Stimulated activated naive CD8-positive, alpha-beta T cell treated with anti-CD3 and anti-CD28 coated beads, Interleukin-15, amount 100 ng/mL, for 72 hours (primary cell): Measurements from ENCODE around the gene RNASET2.
A peak's percentile ranks its signal among the peaks of the same experiment; 100 is the strongest.

Experiments
- ATAC-seq: fragments of 150-1000 bp; cut with Tn5 transposase; 2 replicates; pipeline ENCODE4 v1.10.0; 2021; ENCODE audit warnings: mild to moderate bottlenecking, moderate library complexity
- DNase-seq, 2 donors: peaks; one replicate each; pipeline ENCODE4 v3.0.0; 2021 to 2022
- H3K27ac Mint-ChIP-seq, 2 donors: one replicate each; pipeline ENCODE4 v1.8.0; 2022; ENCODE audit warnings: mild to moderate bottlenecking in 2 of 2, mixed read lengths in 2 of 2, moderate library complexity in 2 of 2
- H3K27me3 Mint-ChIP-seq: one replicate; pipeline ENCODE4 v1.8.0; 2022; ENCODE audit warnings: mixed read lengths
- H3K4me1 Mint-ChIP-seq: one replicate; pipeline ENCODE4 v1.8.0; 2022; ENCODE audit warnings: mild to moderate bottlenecking, mixed read lengths
- H3K4me3 Mint-ChIP-seq, 2 donors: one replicate each; pipeline ENCODE4 v1.8.0; 2022; ENCODE audit warnings: mild to moderate bottlenecking in 2 of 2, mixed read lengths in 2 of 2, moderate library complexity in 1 of 2
- H3K9me3 Mint-ChIP-seq, 2 donors: one replicate each; pipeline ENCODE4 v1.8.0; 2022; ENCODE audit warnings: mixed read lengths in 2 of 2

Gene RNASET2

DNA sequence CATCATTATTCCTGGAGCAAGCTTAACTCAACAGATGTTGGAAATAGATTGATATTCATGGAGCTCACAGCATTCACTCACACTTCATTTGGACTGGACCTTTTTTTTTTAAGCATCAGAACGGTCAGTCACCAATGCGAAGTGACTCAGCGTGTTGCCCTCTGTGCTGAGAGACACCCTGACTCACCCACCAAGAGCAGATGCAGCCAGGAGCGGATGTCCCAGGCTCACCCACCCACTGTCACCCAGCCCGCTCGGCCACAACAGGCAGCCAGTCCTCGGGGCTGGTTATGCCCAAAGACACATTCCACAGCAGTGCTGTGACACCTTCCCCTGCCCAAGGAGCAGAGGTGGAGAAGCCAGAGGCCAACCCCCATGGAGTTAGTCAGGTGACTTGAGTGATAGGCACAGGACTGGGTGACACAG is 15.7 kb downstream of the RNASET2 start:
- H3K27ac Mint-ChIP-seq = peak overlapping the region in 1 of 2 donors; percentile 19
- H3K27me3 Mint-ChIP-seq = no peaks in the 10 kb centered on the region
- DNase-seq (no peak), ATAC-seq (no peak)
- no peak overlapping the region for H3K4me3 Mint-ChIP-seq
- peaks cover 25% of the 10 kb centered on the region for H3K4me1 Mint-ChIP-seq
- no peaks in the 10 kb centered on the region for H3K9me3 Mint-ChIP-seq

DNA sequence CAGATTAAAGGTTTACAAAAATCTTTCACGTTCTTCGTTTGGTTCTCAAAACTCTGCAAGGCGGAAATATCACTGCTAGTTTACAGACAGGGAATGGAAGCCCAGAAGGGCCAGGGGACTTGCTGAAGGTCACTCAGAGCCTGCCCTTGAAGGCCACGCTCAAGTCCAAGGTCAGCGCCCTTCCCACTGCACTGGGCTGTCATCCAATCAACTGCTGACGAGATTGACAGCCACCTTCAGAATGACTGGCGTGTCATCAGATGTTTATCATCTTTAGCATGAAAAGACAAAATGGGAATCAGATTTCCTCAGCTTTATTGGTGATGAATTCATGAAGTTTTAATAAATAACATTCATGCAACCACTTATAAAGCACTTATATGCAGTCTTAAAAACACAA is 16.5 kb downstream of the RNASET2 start:
- no peak for DNase-seq
- ATAC-seq = no peak
- peaks cover 21% of the 10 kb centered on the region for H3K4me1 Mint-ChIP-seq
- H3K4me3 Mint-ChIP-seq = no peak overlapping the region
- H3K9me3 Mint-ChIP-seq = no peaks in the 10 kb centered on the region
- no peak overlapping the region for H3K27ac Mint-ChIP-seq
- H3K27me3 Mint-ChIP-seq = no peaks in the 10 kb centered on the region

DNA sequence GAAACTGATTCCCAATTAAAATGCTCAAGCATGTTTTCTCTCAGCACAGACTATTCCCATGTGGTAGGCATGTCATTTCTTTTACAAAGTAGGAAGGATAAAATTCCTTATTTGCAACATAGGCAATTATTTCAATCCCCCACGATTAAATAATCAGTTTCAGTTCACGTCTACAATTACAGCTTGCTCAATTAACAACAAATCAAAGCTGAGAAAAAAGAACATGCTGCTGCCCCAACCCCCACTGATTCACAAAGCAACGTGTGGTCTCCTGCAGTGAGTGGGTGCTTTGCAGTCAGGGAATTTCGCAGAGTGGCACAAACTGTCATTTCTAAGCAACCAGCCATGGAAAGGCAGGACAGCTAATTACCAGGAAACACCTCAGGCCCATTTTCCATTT is 17.0 kb downstream of the RNASET2 start:
- no peaks in the 10 kb centered on the region for H3K9me3 Mint-ChIP-seq
- no peak overlapping the region for H3K27ac Mint-ChIP-seq
- H3K4me3 Mint-ChIP-seq = no peak overlapping the region
- ATAC-seq (no peak), DNase-seq (no peak)
- peaks cover 21% of the 10 kb centered on the region for H3K4me1 Mint-ChIP-seq
- H3K27me3 Mint-ChIP-seq = no peaks in the 10 kb centered on the region

DNA sequence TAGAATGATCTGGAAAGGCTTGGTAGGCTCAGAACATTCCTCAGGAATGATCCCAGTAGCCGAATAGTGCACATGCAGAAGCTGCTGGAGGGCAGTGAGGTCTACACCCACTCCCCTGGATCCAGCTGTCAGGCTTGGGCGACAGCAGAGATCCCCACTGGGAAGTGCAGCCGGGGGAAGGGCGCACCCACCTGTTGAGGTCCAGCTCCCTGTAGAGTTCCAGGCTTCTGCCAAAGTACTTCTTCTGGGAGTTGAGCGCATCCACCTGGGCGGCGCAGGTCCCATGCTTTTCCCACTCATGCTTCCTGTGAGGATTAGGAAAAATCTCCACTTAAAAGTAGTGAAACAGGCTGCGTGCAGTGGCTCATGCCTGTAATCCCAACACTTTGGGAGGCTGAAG is 17.6 kb downstream of the RNASET2 start:
- peaks cover 21% of the 10 kb centered on the region for H3K4me1 Mint-ChIP-seq

DNA sequence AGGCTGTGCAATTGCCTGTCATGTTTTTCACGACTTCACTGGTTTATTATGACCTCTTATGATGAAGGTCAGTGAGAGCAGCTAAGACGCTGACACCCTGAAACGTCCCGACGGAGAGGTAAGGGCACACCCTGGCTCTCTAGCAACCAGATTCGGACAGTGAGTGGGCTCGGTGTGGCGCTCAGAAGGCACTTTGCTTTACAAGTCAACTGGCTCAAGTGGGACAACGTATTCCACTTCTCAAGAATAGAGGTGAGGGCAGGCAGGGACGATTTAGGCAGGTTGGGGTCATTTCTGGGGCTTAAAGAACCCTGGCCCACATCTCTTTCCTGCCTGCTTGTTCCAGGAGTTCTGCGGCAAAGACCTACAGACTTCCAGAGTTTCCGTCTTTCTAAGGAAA is 18.2 kb downstream of the RNASET2 start:
- Mint-ChIP-seq H3K4me1 (peaks cover 16% of the 10 kb centered on the region), H3K4me3 (no peak overlapping the region), H3K27ac (no peak overlapping the region), H3K27me3 (no peaks in the 10 kb centered on the region), H3K9me3 (no peaks in the 10 kb centered on the region)
- ATAC-seq (no peak), DNase-seq (no peak)

More for the DNA sequence above, 17.6 kb downstream of the RNASET2 start:
- DNase-seq (no peak), ATAC-seq (no peak)
- Mint-ChIP-seq H3K27ac (no peak overlapping the region), H3K27me3 (no peaks in the 10 kb centered on the region), H3K9me3 (no peaks in the 10 kb centered on the region), H3K4me3 (no peak overlapping the region)

DNA sequence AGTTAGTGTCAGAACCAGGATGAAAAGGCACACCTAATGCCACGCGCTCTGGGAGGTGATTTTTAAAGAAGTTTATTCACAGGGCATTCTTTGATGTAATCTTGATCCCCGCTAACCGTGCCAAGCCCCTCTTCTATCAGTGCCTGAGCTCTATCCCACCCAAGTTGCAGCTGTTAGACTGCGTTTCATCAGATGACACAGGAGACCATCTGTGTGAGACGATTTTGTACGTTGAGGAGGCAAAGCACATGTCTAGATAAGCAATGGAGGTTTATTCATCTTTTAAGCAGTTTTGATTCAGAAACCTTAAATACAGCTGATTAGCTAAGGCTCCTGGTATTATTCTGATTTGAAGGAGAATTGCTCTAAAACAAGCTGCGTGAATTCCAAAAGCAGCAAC is 18.6 kb downstream of the RNASET2 start:
- no peaks in the 10 kb centered on the region for H3K27me3 Mint-ChIP-seq
- H3K9me3 Mint-ChIP-seq = no peaks in the 10 kb centered on the region
- ATAC-seq = no peak
- no peak for DNase-seq
- H3K4me1 Mint-ChIP-seq = peaks cover 12% of the 10 kb centered on the region
- H3K4me3 Mint-ChIP-seq = no peak overlapping the region
- H3K27ac Mint-ChIP-seq = no peak overlapping the region

DNA sequence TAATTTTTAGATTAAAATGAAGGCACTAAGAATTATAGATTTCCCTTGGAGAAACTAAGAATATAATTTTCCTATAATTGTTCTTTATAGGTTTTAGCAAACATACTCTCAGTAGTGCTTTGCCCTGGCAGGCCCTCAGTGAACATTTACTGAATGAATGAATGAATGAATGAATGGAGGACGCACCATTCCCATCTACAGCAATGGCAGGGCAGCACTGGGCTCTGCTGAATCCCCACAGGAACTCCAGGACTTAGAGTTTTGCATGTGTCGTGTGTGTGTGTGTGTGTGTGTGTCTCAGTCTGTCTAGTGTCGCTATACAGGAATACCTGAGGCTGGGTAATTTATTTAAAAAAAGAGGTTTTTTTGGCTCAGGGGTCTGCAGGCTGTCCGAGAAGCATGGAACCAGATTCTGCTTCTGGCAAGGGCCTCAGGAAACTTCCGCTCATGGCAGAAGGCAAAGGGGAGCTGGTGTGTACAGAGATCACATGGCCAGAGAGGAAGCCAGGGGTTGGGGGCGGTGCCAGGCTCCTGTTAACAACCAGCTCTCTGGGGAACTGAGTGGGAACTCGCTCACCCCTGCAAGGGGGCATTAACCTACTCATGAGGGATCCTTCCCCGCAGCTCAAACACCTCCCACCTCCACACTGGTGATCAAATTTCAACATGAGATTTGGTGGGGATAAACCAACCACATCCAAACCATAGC is 20.1 kb downstream of the RNASET2 start:
- no peaks in the 10 kb centered on the region for H3K9me3 Mint-ChIP-seq
- no peaks in the 10 kb centered on the region for H3K27me3 Mint-ChIP-seq
- ATAC-seq (peak; percentile 54), DNase-seq (no peak)
- peak overlapping the region in 1 of 2 donors; percentile 39 for H3K4me3 Mint-ChIP-seq
- peak overlapping the region; percentile 63 to 77 for H3K27ac Mint-ChIP-seq
- peaks cover 18% of the 10 kb centered on the region for H3K4me1 Mint-ChIP-seq

DNA sequence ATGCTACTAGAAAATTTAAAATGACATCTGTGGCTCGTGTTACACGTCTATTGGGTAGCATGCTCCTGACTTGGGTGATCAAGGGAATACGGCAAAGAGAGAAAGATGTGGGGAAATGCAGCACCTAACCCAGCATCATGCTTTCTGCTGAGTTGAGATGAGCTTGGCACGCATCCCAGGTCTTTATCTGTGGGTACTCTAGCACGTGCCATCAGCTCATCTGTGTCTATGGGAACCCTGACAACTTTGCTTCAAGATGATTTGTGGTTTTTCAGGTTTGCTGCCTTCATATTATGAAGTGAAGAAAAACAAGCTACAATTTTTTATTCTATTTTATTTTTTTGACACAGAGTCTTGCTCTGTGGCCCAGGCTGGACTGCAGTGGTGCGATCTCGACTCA is 21.0 kb downstream of the RNASET2 start:
- Mint-ChIP-seq H3K9me3 (no peaks in the 10 kb centered on the region), H3K4me3 (no peak overlapping the region), H3K27me3 (no peaks in the 10 kb centered on the region), H3K4me1 (peaks cover 23% of the 10 kb centered on the region), H3K27ac (no peak overlapping the region)
- no peak for DNase-seq
- ATAC-seq = no peak

DNA sequence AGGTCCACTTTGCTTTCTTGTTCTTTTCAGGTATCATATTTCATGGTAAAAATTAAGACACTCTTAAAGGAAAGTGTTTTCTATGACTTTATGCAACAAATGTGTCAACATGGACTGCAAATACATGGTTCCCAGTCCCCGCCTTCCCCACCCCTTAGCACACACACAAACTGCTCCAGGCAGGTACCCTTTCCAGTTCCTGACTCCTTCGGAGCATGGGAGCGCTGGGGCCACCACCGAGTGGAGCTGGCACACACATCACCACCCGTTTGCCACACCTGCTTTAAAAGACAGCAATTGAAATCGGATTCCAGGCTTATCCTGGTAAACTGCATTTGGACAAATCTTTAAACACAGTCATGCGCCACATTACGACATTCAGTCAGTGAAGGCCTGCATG is 22.2 kb downstream of the RNASET2 start:
- no peaks in the 10 kb centered on the region for H3K27me3 Mint-ChIP-seq
- no peak overlapping the region for H3K27ac Mint-ChIP-seq
- no peaks in the 10 kb centered on the region for H3K9me3 Mint-ChIP-seq
- H3K4me1 Mint-ChIP-seq = peaks cover 32% of the 10 kb centered on the region
- ATAC-seq (no peak), DNase-seq (no peak)
- H3K4me3 Mint-ChIP-seq = no peak overlapping the region

DNA sequence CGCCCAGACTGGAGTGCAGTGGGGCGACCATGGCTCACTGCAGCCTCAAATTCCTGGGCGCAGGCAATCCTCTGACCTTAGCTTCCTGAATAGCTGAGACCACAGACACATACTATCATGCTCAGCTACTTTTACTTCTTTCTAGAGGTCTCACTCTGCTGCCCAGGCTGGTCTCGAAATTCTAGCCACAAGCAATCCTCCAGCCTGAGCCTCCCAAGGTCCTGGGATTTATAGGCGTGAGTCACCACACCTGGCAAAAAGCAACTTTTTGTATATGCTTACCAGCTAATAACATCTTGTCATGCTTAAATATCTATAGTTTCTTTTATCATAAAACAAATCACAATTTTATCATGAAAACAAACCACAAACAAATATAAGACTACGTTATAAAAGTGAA is 23.0 kb downstream of the RNASET2 start:
- H3K4me1 Mint-ChIP-seq = peaks cover 32% of the 10 kb centered on the region
- DNase-seq (no peak), ATAC-seq (no peak)
- H3K27ac Mint-ChIP-seq = peak overlapping the region in 1 of 2 donors; percentile 54
- H3K27me3 Mint-ChIP-seq = no peaks in the 10 kb centered on the region
- H3K4me3 Mint-ChIP-seq = no peak overlapping the region
- H3K9me3 Mint-ChIP-seq = no peaks in the 10 kb centered on the region

DNA sequence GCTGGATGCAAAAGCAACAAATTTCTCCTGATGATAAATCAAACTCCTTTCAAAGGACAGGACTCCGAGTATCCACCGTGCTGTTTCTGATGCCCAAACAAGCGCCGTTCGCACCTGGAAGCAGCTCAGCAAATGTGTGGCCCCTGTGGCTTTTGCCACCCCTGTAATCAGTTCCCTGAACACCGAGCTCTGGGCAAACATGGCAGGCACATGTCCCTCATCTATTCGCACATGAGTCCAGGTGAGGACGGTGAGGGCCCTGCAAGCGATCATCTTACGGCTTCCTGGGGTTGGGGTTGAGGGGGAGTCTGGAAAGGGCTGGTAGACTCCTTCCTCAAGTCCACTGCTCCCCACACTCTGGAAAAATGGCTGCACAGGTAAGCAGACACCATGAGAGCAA is 23.7 kb downstream of the RNASET2 start:
- H3K9me3 Mint-ChIP-seq = no peaks in the 10 kb centered on the region
- DNase-seq (no peak), ATAC-seq (no peak)
- no peak overlapping the region for H3K4me3 Mint-ChIP-seq
- H3K27me3 Mint-ChIP-seq = no peaks in the 10 kb centered on the region
- no peak overlapping the region for H3K27ac Mint-ChIP-seq
- H3K4me1 Mint-ChIP-seq = peaks cover 32% of the 10 kb centered on the region

DNA sequence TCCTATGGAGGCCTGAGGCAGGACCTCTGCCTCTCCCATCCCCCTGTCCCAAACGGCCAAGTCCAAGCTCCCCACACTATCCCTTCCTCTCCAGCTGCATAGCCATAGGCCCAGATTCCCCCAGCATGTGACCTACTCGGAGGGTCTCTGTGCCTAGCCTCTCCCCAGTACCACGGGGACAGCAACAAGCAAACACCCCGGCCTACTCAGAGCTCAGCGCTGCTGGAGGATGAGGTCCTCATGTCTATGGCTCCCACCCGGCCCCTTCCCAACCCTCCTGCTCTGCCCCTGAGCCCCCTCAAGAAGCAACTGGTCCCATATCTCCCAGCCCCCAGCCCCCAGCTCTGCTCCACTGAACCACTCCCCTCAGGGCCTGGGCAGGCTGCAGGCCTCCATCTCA is 24.2 kb downstream of the RNASET2 start:
- no peak for ATAC-seq
- peak overlapping the region in 1 of 2 donors; percentile 34 for H3K27ac Mint-ChIP-seq
- no peak overlapping the region for H3K4me3 Mint-ChIP-seq
- no peaks in the 10 kb centered on the region for H3K27me3 Mint-ChIP-seq
- DNase-seq = no peak
- peaks cover 32% of the 10 kb centered on the region for H3K4me1 Mint-ChIP-seq
- H3K9me3 Mint-ChIP-seq = no peaks in the 10 kb centered on the region

DNA sequence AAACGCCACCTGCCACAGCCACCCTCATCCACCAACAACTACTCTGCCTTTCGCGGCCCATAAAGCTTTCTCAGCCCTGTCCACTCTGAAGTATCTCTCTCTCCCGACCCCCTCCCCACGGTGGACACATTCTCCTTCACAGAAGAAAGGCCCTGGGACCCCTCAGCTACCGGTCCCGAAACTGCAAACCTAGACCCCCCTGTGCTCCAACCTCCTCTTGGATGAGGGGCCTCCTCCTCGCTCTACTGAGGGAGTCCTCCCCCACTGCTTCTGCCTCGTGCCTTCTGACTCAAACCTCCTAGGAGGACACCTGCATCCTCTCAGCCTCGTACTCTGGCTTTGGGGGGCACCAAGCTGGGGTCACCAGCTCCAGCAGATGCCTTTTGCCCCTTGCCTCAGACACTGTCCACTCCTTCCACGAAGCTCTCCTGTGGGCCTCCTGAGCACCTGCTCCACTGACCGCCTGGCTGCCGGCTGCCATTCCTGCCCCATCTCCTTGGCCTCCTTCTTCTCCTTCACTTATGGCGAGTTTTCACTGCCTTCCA is 24.9 kb downstream of the RNASET2 start:
- H3K4me1 Mint-ChIP-seq = peaks cover 29% of the 10 kb centered on the region
- no peak for DNase-seq

DNA sequence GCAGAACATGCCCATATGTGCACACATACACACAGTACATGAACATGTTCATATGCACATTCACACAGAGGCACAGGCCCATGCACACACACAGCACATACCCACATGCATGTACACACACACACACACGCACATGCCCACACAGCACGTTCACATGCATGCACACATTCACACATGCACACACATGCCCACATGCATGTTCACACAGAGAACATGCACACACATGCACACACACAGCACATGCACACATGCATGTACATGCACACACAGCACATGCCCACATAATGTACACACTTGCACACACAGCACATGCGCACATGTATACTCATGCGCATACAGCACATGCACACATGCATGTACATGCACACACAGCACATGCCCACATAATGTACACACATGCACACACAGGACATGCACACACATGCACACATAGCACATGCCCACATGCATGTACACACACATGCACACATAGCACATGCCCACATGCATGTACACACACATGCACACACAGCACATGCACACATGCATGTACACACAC is 25.9 kb downstream of the RNASET2 start:
- no peaks in the 10 kb centered on the region for H3K27me3 Mint-ChIP-seq
- DNase-seq (no peak), ATAC-seq (no peak)
- no peak overlapping the region for H3K4me3 Mint-ChIP-seq
- no peak overlapping the region for H3K27ac Mint-ChIP-seq
- no peaks in the 10 kb centered on the region for H3K9me3 Mint-ChIP-seq
- peaks cover 24% of the 10 kb centered on the region for H3K4me1 Mint-ChIP-seq

More for the DNA sequence above, 24.9 kb downstream of the RNASET2 start:
- Mint-ChIP-seq H3K27ac (peak overlapping the region; percentile 34 to 38), H3K9me3 (no peaks in the 10 kb centered on the region), H3K27me3 (no peaks in the 10 kb centered on the region), H3K4me3 (no peak overlapping the region)
- no peak for ATAC-seq

DNA sequence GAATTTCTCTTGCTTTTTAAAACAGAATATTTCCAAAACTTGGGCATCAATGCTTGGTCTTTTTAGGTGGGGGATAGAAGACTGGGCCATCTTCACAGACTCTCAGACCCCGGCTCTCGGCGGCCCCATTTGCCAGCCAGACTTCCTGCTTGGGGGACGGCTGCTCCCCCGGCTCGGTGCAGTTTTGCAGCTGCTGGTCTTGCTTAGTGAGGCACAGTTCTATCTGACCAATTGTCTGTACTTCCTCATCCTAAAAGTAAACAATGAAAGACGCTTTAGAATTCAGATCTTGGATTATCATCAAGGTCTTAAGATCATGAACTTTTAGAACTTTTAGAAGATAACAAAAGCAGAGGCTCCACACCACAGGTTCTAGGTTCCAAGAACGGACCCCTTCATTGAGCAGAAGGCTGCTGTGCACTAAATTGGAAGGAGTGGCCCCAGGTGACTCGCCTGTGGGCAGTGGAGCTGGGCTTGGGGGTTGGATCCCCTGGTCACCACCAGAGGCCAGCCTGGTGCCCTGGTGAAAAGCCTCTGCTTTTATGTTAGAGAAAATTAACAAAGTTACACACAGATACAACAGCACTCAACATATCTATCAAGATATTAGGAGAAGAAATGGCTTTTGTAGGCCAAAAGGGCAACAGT is 26.7 kb downstream of the RNASET2 start:
- no peaks in the 10 kb centered on the region for H3K27me3 Mint-ChIP-seq
- ATAC-seq (no peak), DNase-seq (no peak)
- H3K9me3 Mint-ChIP-seq = no peaks in the 10 kb centered on the region
- H3K4me1 Mint-ChIP-seq = peaks cover 24% of the 10 kb centered on the region
- H3K4me3 Mint-ChIP-seq = no peak overlapping the region
- H3K27ac Mint-ChIP-seq = peak overlapping the region; percentile 28 to 72
